HepG2 (cell line): ENCODE measurements around the gene RRP12.
"Not testable (repeated sequence)": the region's sequence is repeated elsewhere in the genome, so short reads cannot be mapped to it uniquely, and the experiment has no call there.

Source experiments
- DPF2 ChIP-seq: sonication (generic); formaldehyde crosslinking; IDR thresholded peaks from 2 replicates; pipeline ENCODE4 v1.4.0; 2020; ENCODE audit warnings: mild to moderate bottlenecking, low read depth, missing genetic modification reagents, borderline replicate concordance
- E2F1 ChIP-seq: sonication (generic); formaldehyde crosslinking; IDR thresholded peaks from 2 replicates; pipeline ENCODE4 v1.5.0; 2020; ENCODE audit warnings: missing genetic modification reagents
- EZH2 ChIP-seq: conservative IDR thresholded peaks from 2 replicates; pipeline ENCODE4 v1.6.1; 2012; ENCODE audit warnings: mild to moderate bottlenecking, low read depth, low read length, moderate library complexity
- JUND ChIP-seq: sonication (generic); formaldehyde crosslinking; IDR thresholded peaks from 2 replicates; pipeline ENCODE4 v1.8.0; 2022; ENCODE audit warnings: mild to moderate bottlenecking, missing genetic modification reagents
- RAD21 ChIP-seq: fragments of 450-650 bp; formaldehyde crosslinking; IDR thresholded peaks from 2 replicates; pipeline ENCODE4 v1.5.0; 2020; ENCODE audit warnings: mild to moderate bottlenecking
- TAF15 ChIP-seq: fragments of 200-400 bp; formaldehyde crosslinking; IDR thresholded peaks from one replicate; pipeline ENCODE4 v1.6.1; 2018; ENCODE audit warnings: mild to moderate bottlenecking, low read depth, low read length; ENCODE audit not compliant: poor library complexity, severe bottlenecking
- U2AF1 ChIP-seq: fragments of 200-400 bp; formaldehyde crosslinking; optimal IDR thresholded peaks from 2 replicates; pipeline ENCODE3; 2017; ENCODE audit warnings: mild to moderate bottlenecking, low read depth, low read length
- ZNF350 ChIP-seq: sonication (generic); formaldehyde crosslinking; IDR thresholded peaks from 2 replicates; pipeline ENCODE4 v1.4.0; 2020; ENCODE audit warnings: mild to moderate bottlenecking, low read depth, missing genetic modification reagents, borderline replicate concordance
- ZNF672 ChIP-seq: sonication (generic); formaldehyde crosslinking; IDR thresholded peaks from 2 replicates; pipeline ENCODE4 v1.8.1; 2022; ENCODE audit warnings: missing genetic modification reagents
- ZNF83 ChIP-seq: sonication (generic); formaldehyde crosslinking; IDR thresholded peaks from 2 replicates; pipeline ENCODE4 v1.4.0; 2020; ENCODE audit warnings: missing genetic modification reagents, mild to moderate bottlenecking, borderline replicate concordance
- ZZZ3 ChIP-seq: sonication (generic); formaldehyde crosslinking; IDR thresholded peaks from 2 replicates; pipeline ENCODE4 v1.4.0; 2020; ENCODE audit warnings: missing genetic modification reagents, mild to moderate bottlenecking, borderline replicate concordance

GRCh38 chr10:97423757-97424098 is 22.6 kb upstream of the RRP12 start:
- TF ChIP-seq JUND; ZNF83 (CRISPR knock-in tag); DPF2; TAF15; ZNF350 (CRISPR knock-in tag); EZH2; E2F1 (CRISPR knock-in tag); ZZZ3 (CRISPR knock-in tag); U2AF1; ZNF672 (CRISPR knock-in tag); RAD21 (CRISPR knock-in tag): not testable (repeated sequence)
